Ishikawa (cell line): Measurements from ENCODE around the gene INSYN2B.

Source experiments
- CEBPB ChIP-seq: IDR thresholded peaks from 2 replicates; pipeline ENCODE4 v1.6.1; 2012
- CREB1 ChIP-seq: IDR thresholded peaks from 2 replicates; pipeline ENCODE4 v1.6.1; 2012; ENCODE audit warnings: low read depth
- FOXM1 ChIP-seq: IDR thresholded peaks from 2 replicates; pipeline ENCODE4 v1.6.1; 2012; ENCODE audit warnings: low read depth, borderline replicate concordance
- NFIC ChIP-seq: IDR thresholded peaks from 2 replicates; pipeline ENCODE4 v1.6.1; 2012
- RAD21 ChIP-seq: IDR thresholded peaks from 2 replicates; pipeline ENCODE4 v1.6.1; 2012; ENCODE audit warnings: low read depth
- TAF1 ChIP-seq: IDR thresholded peaks from 2 replicates; pipeline ENCODE4 v1.6.1; 2012; ENCODE audit warnings: low read depth, mild to moderate bottlenecking
- YY1 ChIP-seq: IDR thresholded peaks from 2 replicates; pipeline ENCODE4 v1.6.1; 2012; ENCODE audit warnings: low read depth

- TF ChIP-seq CEBPB (no peak), RAD21 (no peak), CREB1 (no peak), NFIC (no peak), YY1 (no peak), TAF1 (no peak), FOXM1 (no peak)
Observed at GRCh38 chr5:169971780-169972179, 8.5 kb downstream of the INSYN2B start.
